Endothelial cell (in vitro differentiated cells): ENCODE data around the gene CARMIL1. TPM values are rescaled to one million over a fixed set of nuclear protein-coding genes. Genes with fewer than 3 reads are reported as not detected.

Experiments used
- DNase-seq: peaks from one replicate; pipeline ENCODE4 v3.0.0; 2021; ENCODE audit warnings: low spot score
- H3K27ac Mint-ChIP-seq: one replicate; pipeline ENCODE4 v1.8.0; 2021; ENCODE audit warnings: mixed read lengths, inconsistent platforms; ENCODE audit not compliant: unreplicated experiment
- H3K27me3 Mint-ChIP-seq: one replicate; pipeline ENCODE4 v1.8.0; 2021; ENCODE audit warnings: mild to moderate bottlenecking, moderate library complexity, mixed read lengths, inconsistent platforms; ENCODE audit not compliant: unreplicated experiment
- H3K36me3 Mint-ChIP-seq: one replicate; pipeline ENCODE4 v1.8.0; 2021; ENCODE audit warnings: mild to moderate bottlenecking, low read depth, mixed read lengths, inconsistent platforms; ENCODE audit not compliant: unreplicated experiment
- H3K4me1 Mint-ChIP-seq: one replicate; pipeline ENCODE4 v1.8.0; 2021; ENCODE audit warnings: mild to moderate bottlenecking, mixed read lengths, inconsistent platforms; ENCODE audit not compliant: unreplicated experiment
- H3K4me3 Mint-ChIP-seq: one replicate; pipeline ENCODE4 v1.8.0; 2021; ENCODE audit warnings: mild to moderate bottlenecking, mixed read lengths, inconsistent platforms; ENCODE audit not compliant: unreplicated experiment
- H3K9me3 Mint-ChIP-seq: one replicate; pipeline ENCODE4 v1.8.0; 2021; ENCODE audit warnings: mixed read lengths, inconsistent platforms; ENCODE audit not compliant: unreplicated experiment
- total RNA-seq: library from RNA; stranded (reverse); fragmentation: NEBNext Ultra II Directional; extraction: Animal tissue kit (Norgen Biotek cat#: 25700); gene quantifications from one replicate; pipeline ENCODE4 v1.2.1, GENCODE V29; 2021; ENCODE audit not compliant: unreplicated experiment
- TF ChIP-seq, protein P1 (sequence below): fragments of 200-600 bp; sonication (generic); IDR thresholded peaks from one replicate; pipeline ENCODE4 v1.5.0; 2021; ENCODE audit warnings: antibody characterized with exemption; ENCODE audit not compliant: unreplicated experiment

CARMIL1 gene
- total RNA-seq, 1 donor from 2014 or later: 32.5 TPM

DNA sequence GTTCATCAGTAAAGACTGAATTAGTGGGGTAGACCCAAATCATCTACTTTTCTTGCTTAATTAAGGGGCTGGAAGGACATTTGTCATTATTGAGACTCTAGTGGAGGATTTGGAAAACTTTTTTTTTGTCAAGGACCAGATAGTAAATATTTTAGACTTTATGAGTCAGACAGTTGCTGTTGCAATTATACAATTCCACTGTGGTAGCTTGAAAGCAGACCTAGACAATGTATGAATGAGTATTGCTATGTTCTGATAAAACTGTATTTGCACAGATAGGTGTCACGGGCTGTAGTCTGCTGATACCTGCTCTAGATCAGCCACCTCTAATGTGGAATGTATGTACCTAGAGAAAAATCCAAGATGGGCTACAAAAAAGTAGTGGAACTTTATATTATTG lies 175.0 kb downstream of the CARMIL1 start:
- Mint-ChIP-seq H3K4me3 (no peak overlapping the region), H3K9me3 (no peaks in the 10 kb centered on the region), H3K27me3 (peaks cover 1% of the 10 kb centered on the region), H3K27ac (no peak overlapping the region), H3K36me3 (no peaks in the 10 kb centered on the region), H3K4me1 (peaks cover 12% of the 10 kb centered on the region)
- TF ChIP-seq, protein P1, sequence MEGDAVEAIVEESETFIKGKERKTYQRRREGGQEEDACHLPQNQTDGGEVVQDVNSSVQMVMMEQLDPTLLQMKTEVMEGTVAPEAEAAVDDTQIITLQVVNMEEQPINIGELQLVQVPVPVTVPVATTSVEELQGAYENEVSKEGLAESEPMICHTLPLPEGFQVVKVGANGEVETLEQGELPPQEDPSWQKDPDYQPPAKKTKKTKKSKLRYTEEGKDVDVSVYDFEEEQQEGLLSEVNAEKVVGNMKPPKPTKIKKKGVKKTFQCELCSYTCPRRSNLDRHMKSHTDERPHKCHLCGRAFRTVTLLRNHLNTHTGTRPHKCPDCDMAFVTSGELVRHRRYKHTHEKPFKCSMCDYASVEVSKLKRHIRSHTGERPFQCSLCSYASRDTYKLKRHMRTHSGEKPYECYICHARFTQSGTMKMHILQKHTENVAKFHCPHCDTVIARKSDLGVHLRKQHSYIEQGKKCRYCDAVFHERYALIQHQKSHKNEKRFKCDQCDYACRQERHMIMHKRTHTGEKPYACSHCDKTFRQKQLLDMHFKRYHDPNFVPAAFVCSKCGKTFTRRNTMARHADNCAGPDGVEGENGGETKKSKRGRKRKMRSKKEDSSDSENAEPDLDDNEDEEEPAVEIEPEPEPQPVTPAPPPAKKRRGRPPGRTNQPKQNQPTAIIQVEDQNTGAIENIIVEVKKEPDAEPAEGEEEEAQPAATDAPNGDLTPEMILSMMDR: no peak
- DNase-seq: no peak

DNA sequence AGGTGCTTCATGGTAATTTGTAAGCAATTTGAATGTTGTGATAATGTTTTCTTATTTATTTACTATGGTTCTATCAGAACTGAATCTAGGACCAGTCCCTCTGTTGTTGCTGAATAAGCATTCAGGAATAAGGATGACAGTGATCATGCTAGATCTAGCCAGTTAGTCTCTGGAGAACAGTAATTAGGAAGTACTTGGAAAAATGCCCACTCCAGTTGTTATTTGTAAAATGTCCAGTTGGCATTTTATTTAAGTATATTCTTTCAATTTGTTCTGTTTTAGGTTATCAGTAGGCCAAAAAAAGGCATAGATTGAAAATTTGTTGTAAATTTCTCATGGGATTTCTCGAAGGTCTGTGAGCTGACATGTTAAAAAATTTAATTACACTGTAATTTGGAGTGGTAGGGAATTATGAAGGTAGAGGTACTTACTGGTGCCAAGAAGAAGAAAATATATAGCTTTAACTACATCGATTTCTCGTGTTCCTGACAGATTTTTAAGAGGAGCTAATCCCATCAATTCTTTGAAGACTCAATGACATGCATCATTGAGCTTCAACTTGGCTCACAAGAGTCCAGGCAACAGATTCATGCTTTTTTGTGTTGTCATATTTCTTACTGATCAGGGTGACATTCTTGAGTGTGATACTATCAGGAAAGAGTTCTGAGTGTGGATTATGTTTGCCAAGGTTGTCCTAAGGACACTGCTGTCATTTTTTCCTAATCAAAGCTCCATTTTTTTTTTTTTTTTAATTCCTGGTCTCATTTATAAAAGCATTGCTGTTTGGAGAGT lies 177.3 kb downstream of the CARMIL1 start:
- TF ChIP-seq, protein P1: no peak
- Mint-ChIP-seq H3K9me3 (no peaks in the 10 kb centered on the region), H3K4me1 (no peaks in the 10 kb centered on the region), H3K4me3 (no peak overlapping the region), H3K27ac (no peak overlapping the region), H3K27me3 (peaks cover 1% of the 10 kb centered on the region), H3K36me3 (no peaks in the 10 kb centered on the region)
- DNase-seq: no peak

DNA sequence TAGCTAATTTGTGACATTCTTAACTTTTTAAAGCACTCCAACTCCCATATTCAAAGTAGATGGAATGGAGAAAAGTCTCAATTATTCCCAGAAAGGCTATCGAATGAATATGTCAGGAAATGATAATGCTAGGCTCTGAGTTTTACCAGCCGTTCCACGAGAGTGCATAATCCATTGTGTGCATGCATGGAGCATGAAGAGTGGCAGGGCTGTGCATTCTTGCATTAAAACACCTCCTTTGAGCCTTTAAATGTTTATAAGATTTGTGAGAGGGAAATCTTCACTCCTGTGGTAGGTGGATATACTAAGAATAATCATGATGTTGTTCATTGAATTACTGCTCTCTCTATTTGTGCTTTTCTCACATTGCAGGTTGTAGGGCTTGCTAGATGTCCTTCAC lies 178.3 kb downstream of the CARMIL1 start:
- H3K4me3 Mint-ChIP-seq: no peak overlapping the region
- H3K27me3 Mint-ChIP-seq: peaks cover 1% of the 10 kb centered on the region
- H3K36me3 Mint-ChIP-seq: no peaks in the 10 kb centered on the region
- no peak overlapping the region for H3K27ac Mint-ChIP-seq
- DNase-seq: no peak
- H3K4me1 Mint-ChIP-seq: no peaks in the 10 kb centered on the region
- H3K9me3 Mint-ChIP-seq: no peaks in the 10 kb centered on the region
- TF ChIP-seq, protein P1: no peak

DNA sequence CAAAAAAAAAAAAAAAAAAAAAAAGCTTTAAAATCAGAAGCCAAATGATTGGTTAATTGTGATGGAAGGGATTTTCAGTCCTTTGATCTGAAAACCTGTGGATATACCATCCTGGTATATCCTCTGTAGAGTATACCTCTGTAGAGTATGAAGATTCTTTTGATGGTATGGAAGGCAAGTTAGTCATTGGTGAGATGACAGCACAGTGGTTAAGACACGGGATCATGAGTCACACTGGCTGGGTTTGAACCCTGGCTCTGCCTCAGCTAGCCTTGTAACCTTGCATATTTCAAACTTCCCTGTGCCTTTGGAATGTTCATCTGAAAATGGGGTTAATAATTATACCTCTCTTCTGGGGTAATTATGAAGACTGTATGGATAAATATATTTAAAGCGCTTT lies 179.3 kb downstream of the CARMIL1 start:
- no peak overlapping the region for H3K4me3 Mint-ChIP-seq
- no peak for DNase-seq
- no peak overlapping the region for H3K27ac Mint-ChIP-seq
- no peaks in the 10 kb centered on the region for H3K36me3 Mint-ChIP-seq
- TF ChIP-seq, protein P1: no peak
- no peaks in the 10 kb centered on the region for H3K9me3 Mint-ChIP-seq
- peaks cover 3% of the 10 kb centered on the region for H3K4me1 Mint-ChIP-seq
- H3K27me3 Mint-ChIP-seq: peaks cover 1% of the 10 kb centered on the region

DNA sequence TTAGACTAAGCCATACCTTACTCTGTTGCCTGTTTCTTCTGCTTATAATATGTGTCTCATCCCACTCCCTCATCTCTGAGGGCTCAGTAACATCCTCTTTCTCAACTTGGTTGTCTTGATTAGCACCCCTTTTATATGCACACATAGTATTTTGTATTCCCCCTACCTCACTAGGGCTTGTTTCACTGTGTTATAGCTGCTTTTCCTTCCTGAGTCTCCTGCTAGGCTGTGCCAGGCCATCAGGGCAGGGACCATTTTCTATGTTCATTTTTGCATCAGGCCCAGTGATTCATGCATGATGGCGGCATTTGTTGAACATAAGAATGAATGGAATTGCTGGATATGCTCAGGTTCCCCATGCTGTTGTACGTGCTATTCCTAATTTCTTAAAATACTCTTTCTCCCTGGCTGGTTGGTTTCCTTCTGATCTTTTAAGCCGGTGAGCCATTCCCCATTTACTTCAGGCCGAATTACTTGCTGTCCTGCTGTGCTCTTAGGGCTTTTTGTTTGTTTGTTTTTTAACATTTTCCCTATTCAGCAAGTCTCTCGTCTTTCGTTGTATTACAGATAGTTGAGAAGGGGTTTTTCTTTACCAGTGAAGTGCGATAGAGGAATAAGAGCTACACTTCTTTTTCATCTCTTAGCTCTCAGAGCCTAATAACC lies 183.2 kb downstream of the CARMIL1 start:
- H3K27ac Mint-ChIP-seq: no peak overlapping the region
- no peaks in the 10 kb centered on the region for H3K27me3 Mint-ChIP-seq
- H3K9me3 Mint-ChIP-seq: no peaks in the 10 kb centered on the region
- no peak for DNase-seq
- TF ChIP-seq, protein P1: no peak
- peaks cover 7% of the 10 kb centered on the region for H3K4me1 Mint-ChIP-seq
- H3K36me3 Mint-ChIP-seq: no peaks in the 10 kb centered on the region
- no peak overlapping the region for H3K4me3 Mint-ChIP-seq
